ENCODE results near the gene CDH4. TPM values are rescaled to one million over a fixed set of nuclear protein-coding genes. Genes with fewer than 3 reads are reported as not detected.

Gene CDH4
- total and polyA plus RNA-seq, 9 of the 15 experiments (the other 6 are each of a cell fraction or from before 2014, with no cell fraction given) = 0.04 TPM; not detected in 8

DNA sequence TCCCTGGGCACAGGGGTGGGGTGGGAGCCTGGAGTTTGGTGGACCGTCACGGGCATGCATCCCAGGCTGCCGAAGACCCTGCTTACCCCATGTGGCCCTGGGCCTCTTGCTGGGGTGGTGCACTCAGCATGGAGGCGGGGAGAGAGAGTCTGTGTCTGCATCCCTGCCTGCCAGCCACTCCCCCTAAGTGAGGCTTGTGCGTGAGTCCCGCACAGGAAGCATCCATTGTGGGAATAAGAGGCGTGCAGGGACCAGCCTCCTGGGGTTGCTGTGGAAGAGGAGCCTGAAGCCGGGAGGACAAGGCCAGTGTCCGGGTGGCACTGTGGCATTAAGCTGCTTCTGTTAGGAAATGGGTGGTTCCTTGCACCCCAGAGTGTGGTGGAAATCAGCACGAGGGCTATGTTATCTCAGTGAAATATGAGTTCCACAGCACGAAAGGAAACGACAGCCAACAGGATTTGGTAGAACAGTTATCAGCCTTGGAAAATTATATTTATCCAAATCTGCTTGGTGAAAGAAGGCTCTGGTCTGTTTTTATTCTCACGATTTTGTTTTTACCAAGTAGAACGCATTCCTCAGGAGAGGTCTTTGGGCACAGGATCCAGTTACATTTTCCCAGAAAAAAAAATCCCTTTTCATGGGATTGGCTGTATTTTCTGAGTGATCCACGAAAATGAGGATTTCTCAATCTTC, 35.7 kb downstream of the CDH4 start:
- Histone ChIP-seq H4K20me1 (replicated peaks; ENCODE audit: control insufficient read depth, insufficient read depth, low read length) (0 out of 2 replicates have a peak, but pooled peaks cover 3% of the 10 kb centered on the region), H3K9me3 (replicated peaks; ENCODE audit: control insufficient read depth, insufficient read depth, low read depth, low read length) (peaks cover under 1% of the 10 kb centered on the region; the same call in 1 of the 2 replicates), H3K27ac (ENCODE audit: extremely low read depth, low read depth, low read length) (no peak overlapping the region), H3K36me3 (ENCODE audit: control insufficient read depth, insufficient read depth, low read length) (no peaks in the 10 kb centered on the region), H3K9ac (ENCODE audit: insufficient read depth in 1 of 2, low read depth in 2 of 2, low read length in 2 of 2) (no peak overlapping the region), H2AFZ (ENCODE audit: low read depth, low read length) (no peak overlapping the region), H3K4me2 (ENCODE audit: insufficient read depth, low read length) (no peak overlapping the region), H3K27me3 (ENCODE audit: control insufficient read depth in 2 of 2, insufficient read depth in 2 of 2, low read length in 2 of 2) (peaks cover 0 to 13% of the 10 kb centered on the region in 2 experiments; a peak in 2 of 5 replicates), H3K4me1 (replicated peaks in 1 of 2; ENCODE audit: control insufficient read depth in 2 of 2, insufficient read depth in 2 of 2, low read length in 2 of 2) (no peaks in the 10 kb centered on the region), H3K4me3 (no peak overlapping the region), H3K9me1 (ENCODE audit: control insufficient read depth, insufficient read depth, low read length) (no peaks in the 10 kb centered on the region), H3K79me2 (ENCODE audit: control insufficient read depth, insufficient read depth, low read length) (no peaks in the 10 kb centered on the region)
- intact Hi-C loops (cut with micrococcal nuclease) = no loop called here
- BruUV-seq (replicated peaks) = no TSS peak
- no peak for FAIRE-seq
- under 1% methylated on average over 15 of the region's 15 CpGs for WGBS (ENCODE audit: insufficient coverage, low coverage, missing lambda C conversion rate)
- TF ChIP-seq TGIF2 (CRISPR knock-in tag; IDR thresholded peaks at IDR 0.05) = no peak
- TF ChIP-seq ASH1L (IDR thresholded peaks at IDR 0.05; ENCODE audit: borderline replicate concordance, low read depth, partially characterized antibody) = no peak
- no peak for TF ChIP-seq ZNF77 (CRISPR knock-in tag; IDR thresholded peaks at IDR 0.05)
- no peak for TF ChIP-seq HMG20B (CRISPR knock-in tag; IDR thresholded peaks at IDR 0.05)
- TF ChIP-seq ZNF431 (CRISPR knock-in tag; IDR thresholded peaks at IDR 0.05) = no peak
- TF ChIP-seq RAD21 (CRISPR knock-in tag; conservative IDR thresholded peaks at IDR 0.05 in 1 of 2, IDR thresholded peaks at IDR 0.05 in 1 of 2) = no peak
- TF ChIP-seq GABPB1 (CRISPR knock-in tag; IDR thresholded peaks at IDR 0.05) = no peak
- TF ChIP-seq CEBPB (tag; IDR thresholded peaks at IDR 0.05) = no peak
- no peak for ATAC-seq
- DNase-seq (ENCODE audit: extremely low read depth in 1 of 4, low spot score in 3 of 4) = no peak
- POLR2A ChIA-PET = no interaction called here
- in situ Hi-C loops (cut with MboI) = no loop called here
- CTCF ChIA-PET (ENCODE audit: low intra/inter-chr PET ratio) = no interaction called here
